Loucy (cell line): ENCODE data around the gene VAV3.

Source experiments
- CTCF ChIP-seq: fragments of 200-600 bp; sonication (generic); conservative IDR thresholded peaks from 2 replicates; pipeline ENCODE4 v1.5.1; 2014; ENCODE audit warnings: mild to moderate bottlenecking, antibody characterized with exemption, low read length
- EZH2phosphoT487 ChIP-seq: fragments of 200-600 bp; IDR thresholded peaks from 2 replicates; pipeline ENCODE4 v1.6.1; 2018; ENCODE audit warnings: antibody characterized with exemption, mild to moderate bottlenecking, moderate library complexity, borderline replicate concordance

- no peak for TF ChIP-seq CTCF
- no peak for TF ChIP-seq EZH2phosphoT487
Observed at GRCh38 chr1:107942814-107943213, 22.2 kb downstream of the VAV3 start.
